Activated CD4-positive, CD25-positive, alpha-beta regulatory T cell treated with anti-CD3 and anti-CD28 coated beads, Interleukin-2, amount 50 U/mL, for 72 hours (primary cell): ENCODE measurements around the gene MPP4.

Experiments
- DNase-seq: peaks from one replicate; pipeline ENCODE4 v3.0.0; 2021

MPP4 gene

GRCh38 chr2:201669865-201670264 is 28.6 kb downstream of the MPP4 start:
- DNase-seq = no peak

GRCh38 chr2:201668402-201668910 is 30.0 kb downstream of the MPP4 start:
- no peak for DNase-seq

GRCh38 chr2:201664334-201664733 is 34.1 kb downstream of the MPP4 start:
- no peak for DNase-seq

- DNase-seq = no peak
Observed at GRCh38 chr2:201661366-201661765, 37.1 kb downstream of the MPP4 start.

GRCh38 chr2:201660293-201660895 is 38.0 kb downstream of the MPP4 start:
- no peak for DNase-seq

- no peak for DNase-seq
Observed at GRCh38 chr2:201656740-201657139, 41.7 kb downstream of the MPP4 start.

GRCh38 chr2:201656102-201656501 is 42.3 kb downstream of the MPP4 start:
- DNase-seq = no peak

GRCh38 chr2:201654616-201655384 is 43.6 kb downstream of the MPP4 start:
- no peak for DNase-seq

GRCh38 chr2:201653221-201653620 is 45.2 kb downstream of the MPP4 start:
- DNase-seq = no peak

GRCh38 chr2:201649442-201649841 is 49.0 kb downstream of the MPP4 start:
- DNase-seq = no peak

- DNase-seq = no peak
Observed at GRCh38 chr2:201647431-201647830, 51.0 kb downstream of the MPP4 start.

- DNase-seq = no peak
Observed at GRCh38 chr2:201644001-201644400, 54.4 kb downstream of the MPP4 start.

GRCh38 chr2:201643216-201643890 is 55.1 kb downstream of the MPP4 start, which contains the start of gene TMEM237:
TSS of gene TMEM237 (minus strand) at chr2:201643503. CDS start at chr2:201643400, 103 bp downstream.
- peak; percentile 54 for DNase-seq

- peak; percentile 90 for DNase-seq
Observed at GRCh38 chr2:201642579-201643215, 55.7 kb downstream of the MPP4 start.

GRCh38 chr2:201642086-201642578 is 56.3 kb downstream of the MPP4 start:
- DNase-seq = no peak

GRCh38 chr2:201639205-201639604 is 59.2 kb downstream of the MPP4 start:
- no peak for DNase-seq

GRCh38 chr2:201638326-201638725 is 60.1 kb downstream of the MPP4 start:
- DNase-seq = no peak

- DNase-seq = no peak
Observed at GRCh38 chr2:201633661-201634249, 64.7 kb downstream of the MPP4 start.

- DNase-seq = no peak
Observed at GRCh38 chr2:201631041-201631440, 67.4 kb downstream of the MPP4 start.

- no peak for DNase-seq
Observed at GRCh38 chr2:201630577-201630976, 67.9 kb downstream of the MPP4 start.

GRCh38 chr2:201628545-201628944 is 69.9 kb downstream of the MPP4 start:
- DNase-seq = no peak

GRCh38 chr2:201622306-201622970 is 76.0 kb downstream of the MPP4 start:
- no peak for DNase-seq
